Breast epithelium (tissue), 3 donors: ENCODE results near the gene GLT8D2.

Source experiments
- CTCF ChIP-seq, 3 donors: fragments of 450-650 bp; IDR thresholded peaks; one replicate each; pipeline ENCODE4 v1.5.1; 2016 to 2017; ENCODE audit warnings: antibody characterized with exemption in 3 of 3, mild to moderate bottlenecking in 3 of 3, moderate library complexity in 3 of 3
- POLR2A ChIP-seq: fragments of 450-650 bp; IDR thresholded peaks from one replicate; pipeline ENCODE4 v1.6.1; 2016; ENCODE audit warnings: antibody characterized with exemption, mild to moderate bottlenecking, moderate library complexity
- POLR2AphosphoS5 ChIP-seq, 3 donors: sonication (generic); formaldehyde crosslinking; IDR thresholded peaks; one replicate each; pipeline ENCODE4 v1.6.1; 2017; ENCODE audit warnings: antibody characterized with exemption in 3 of 3

DNA sequence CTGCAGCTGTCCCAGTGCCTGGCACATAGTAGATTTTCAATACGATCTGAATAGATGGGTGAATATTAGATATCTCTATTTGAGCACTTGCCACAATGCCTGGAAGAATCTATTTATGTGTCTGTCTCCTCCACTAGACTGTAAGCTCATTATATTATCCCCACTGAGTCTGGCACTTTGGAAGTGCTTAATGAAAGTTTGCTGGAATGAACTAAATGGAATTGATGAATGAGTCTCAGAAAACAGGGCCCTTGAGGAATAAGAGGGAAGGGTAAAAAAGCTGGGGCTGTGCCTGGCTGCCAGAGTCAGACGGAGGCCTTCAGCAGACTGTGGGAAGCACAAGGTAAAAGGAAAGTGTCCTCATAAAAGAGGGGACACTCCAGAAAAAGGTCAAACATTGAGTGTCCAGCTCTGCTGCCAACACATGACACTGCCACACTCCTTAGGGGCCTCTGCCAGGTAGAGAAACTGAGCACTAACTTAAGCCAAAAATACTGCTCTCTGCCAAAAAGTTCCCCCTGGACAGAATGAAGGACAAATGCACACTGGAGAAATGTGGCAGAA is 39.3 kb downstream of the GLT8D2 start:
- TF ChIP-seq POLR2AphosphoS5 (IDR thresholded peaks at IDR 0.05), result no peak
- no peak for TF ChIP-seq CTCF (IDR thresholded peaks at IDR 0.05)
- TF ChIP-seq POLR2A, result no peak
